Measurements from ENCODE around the gene NSUN3.
"Not testable (repeated sequence)": the region's sequence is repeated elsewhere in the genome, so short reads cannot be mapped to it uniquely, and the experiment has no call there.

NSUN3 gene

DNA sequence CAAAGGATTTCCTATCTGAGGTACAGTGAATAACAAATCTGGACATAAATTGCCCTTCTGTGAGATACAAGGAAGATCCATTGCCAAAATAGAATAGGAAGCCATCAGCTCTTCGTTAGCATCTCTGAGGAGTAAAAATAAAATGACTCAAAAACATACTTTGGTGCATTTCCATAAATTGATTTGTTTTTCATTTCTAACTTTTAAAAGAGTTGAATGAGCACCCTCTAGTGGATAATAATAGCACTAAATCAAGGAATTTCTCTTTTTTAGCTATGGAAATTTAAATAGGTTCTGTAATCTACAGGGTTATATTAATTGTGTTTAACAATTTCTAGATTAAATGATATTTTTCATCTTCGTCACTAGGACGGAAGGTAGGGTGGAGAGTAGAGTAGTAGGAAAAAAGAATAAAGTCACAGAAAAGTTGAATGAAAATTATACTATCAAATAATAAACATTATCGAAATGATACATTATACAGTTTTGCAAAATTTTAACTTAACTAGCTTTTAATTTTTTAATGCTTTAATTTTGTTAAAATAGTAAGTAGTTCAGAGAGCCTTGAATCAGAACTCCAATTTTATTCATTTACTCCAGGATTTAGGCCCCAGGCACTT, 6.4 kb downstream of the NSUN3 start:
- DNase-seq: no peak

DNA sequence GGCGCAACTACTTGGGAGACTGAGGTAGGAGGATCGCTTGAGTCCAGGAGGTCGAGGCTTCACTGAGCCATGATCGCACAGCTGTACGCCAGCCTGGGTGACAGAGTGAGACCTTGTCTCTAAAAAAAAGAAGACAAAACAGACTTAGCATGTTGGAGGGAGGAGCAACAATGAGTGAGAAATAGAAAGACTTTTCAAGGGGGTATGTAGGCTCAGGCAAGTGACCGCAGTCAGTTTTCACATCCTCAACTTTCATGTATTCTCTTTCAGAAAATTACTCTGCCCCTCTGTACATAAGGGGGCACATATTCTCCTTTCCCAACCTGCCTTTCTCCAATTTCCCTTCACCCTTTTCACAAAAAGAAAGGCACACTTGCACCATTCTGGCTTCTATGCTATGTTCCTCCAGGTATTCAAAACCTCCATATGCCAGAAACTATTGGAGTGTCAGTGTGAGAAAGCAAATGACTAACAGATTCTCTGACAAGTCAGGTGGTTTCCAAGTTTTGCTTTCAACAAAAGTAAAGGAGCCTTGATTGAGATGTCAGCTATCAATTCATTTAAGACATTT, 7.6 kb downstream of the NSUN3 start:
- DNase-seq: no peak

DNA sequence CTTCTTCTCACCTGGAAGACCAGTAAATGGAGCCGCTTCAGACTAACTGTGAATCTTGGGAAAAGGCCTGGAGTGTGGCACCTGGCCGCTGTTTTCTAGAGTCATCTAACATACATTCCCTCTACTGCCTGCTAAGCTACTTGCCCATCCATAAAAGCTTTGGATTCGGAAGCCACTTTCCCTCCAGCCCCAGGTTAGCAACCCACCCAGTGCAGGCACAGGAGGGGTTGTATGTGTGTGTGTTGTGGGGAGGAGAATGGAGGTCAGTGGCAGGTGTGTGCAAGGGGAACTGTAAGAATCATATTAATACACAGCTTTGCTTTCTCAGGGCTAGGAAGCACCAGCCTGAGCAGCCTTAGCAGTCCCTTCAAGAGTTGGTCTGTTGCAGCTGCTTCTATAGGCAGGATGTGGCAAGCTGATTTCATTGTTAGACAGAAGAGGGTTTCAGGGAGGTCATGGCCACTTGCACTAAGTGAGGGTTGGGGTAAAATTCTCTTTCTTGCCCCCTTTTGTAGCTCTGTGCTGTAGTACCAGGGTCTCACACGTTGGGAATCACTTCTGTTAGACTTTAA, 8.9 kb downstream of the NSUN3 start:
- peak; percentile 23 for DNase-seq

DNA sequence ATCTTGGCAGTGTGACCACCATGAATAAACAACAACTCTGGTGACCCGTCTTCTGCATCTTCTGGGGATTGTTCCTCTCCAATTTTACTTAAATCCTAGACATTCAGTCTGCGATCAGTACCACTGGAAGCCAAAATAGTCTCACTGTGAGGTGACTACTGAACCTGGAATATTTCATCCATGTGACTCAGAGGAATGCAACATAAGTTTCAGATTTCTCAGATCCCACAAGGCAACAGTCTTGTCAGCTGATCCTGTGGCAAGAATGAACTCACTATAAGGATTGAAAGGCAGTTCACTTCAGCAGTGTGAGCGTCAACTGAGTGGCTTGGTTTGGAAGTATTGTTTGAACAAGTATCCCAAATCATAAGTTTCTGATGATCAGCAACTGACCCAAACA, 13.2 kb downstream of the NSUN3 start:
- DNase-seq: no peak

DNA sequence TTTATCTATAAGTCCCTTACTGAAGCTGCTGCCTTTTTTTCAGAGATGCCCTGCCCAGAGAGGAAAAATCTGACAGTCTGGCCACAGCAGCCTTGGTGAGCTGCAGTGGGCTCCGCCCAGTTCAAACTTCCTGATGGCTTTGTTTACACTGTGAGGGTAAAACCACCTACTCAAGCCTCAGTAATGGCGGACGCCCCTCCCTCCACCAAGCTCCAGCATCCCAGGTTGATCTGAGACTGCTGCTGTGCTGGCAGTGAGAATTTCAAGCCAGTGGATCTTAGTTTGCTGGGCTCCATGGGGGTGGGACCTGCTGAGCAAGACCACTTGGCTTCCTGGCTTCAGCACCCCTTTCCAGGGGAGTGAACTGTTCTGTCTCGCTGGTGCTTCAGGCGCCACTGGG, 17.7 kb downstream of the NSUN3 start:
- DNase-seq: not testable (repeated sequence)

DNA sequence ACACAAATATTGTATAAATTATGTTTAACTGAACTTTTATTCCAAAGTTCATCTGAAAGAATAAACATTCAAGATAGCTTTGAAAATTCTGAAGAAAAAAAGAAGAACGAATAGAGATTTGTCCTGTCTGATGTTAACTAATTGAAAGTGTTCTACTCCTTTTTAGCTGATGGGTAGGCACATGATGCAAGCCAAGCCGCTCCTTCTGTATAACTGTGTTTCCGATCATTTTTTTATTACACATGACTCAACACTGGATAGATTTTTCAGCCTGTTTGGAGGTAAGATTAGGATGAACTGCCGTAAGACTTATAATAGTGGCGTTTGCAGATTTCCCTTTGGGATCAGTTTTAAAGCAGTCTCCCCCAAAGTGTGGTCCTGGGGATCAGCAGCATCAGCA, 19.0 kb downstream of the NSUN3 start:
- no peak for DNase-seq

DNA sequence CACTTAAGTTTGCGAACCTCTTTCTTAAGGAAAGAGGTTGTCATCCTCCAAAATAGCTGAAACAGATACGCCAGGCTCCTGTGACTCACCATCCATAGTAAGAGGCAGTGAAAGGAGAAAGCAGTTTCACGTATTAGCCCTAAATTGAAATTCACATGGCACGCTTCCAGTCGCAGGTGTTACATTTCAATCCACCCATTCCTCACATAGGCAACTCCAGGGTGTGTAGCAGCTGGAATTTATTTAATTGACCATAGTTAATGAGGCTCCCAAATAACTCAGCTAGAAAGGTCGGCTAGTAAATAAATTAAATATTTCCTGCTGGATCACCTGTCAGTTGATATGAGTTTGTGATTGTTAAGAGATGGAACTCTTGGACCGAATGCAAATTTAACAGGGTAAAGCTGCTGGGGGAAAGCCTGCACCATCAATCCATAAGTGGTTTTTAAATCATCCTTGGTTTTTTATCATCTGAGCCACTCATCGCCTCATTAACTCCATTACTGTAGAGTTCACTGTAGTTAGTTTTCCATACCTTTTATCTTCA, 19.6 kb downstream of the NSUN3 start:
- DNase-seq: no peak

DNA sequence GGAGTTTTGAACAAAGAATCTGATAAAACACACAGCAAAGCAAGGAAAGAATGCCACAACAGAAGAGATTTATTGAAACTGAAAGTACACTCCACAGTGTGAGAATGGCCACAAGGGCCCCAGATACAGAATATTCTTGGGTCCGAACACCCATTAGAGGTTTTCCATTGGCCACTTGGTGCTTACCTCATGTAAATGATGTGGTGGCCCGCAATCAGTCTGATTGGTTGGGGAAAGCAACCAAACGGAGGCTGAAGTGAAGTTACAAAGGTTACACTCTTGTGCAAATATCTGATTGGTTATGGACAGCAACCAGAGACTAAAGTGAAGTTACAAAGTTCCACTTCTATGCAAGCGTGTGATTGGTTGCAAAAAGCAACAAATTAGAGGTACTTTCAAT, 20.4 kb downstream of the NSUN3 start:
- DNase-seq: no peak

DNA sequence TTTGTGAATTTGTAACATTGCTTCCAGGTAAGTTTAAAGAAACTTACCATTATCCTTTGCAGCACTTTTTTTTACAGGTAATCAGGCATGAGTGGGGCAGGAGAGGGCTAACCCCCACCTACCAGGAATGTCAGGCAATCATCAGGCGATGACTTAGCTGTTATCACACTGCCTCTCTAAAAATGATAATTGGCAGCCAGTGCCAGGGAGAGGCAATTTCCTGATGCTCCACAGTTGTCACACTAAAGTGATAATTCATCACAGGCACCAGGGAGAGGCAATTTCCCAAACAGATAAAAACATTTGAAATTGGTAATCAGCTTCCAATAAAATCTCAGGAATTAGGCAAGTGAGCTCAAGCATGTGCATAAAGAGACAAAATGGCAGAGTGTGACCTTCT, 26.3 kb downstream of the NSUN3 start:
- DNase-seq: no peak

DNA sequence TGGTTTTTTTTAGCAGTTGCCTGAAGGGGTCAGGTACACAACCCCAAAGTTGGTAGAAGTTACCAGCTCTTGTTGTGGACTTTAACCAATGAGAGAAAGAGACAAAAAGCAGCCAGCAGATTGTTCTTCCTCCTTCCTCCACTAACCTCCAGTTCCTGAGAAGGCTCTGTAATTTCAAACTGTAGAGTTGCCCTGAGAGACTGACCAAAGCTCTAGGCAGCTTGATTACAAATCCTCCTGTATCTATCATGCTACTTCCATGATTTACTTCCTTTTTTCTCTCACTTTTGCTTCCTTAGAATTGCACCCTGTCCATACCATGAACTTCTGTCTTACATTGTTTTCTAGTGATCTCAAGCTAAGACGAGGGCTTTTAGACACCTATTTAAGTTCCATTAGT, 29.2 kb downstream of the NSUN3 start:
- no peak for DNase-seq

DNA sequence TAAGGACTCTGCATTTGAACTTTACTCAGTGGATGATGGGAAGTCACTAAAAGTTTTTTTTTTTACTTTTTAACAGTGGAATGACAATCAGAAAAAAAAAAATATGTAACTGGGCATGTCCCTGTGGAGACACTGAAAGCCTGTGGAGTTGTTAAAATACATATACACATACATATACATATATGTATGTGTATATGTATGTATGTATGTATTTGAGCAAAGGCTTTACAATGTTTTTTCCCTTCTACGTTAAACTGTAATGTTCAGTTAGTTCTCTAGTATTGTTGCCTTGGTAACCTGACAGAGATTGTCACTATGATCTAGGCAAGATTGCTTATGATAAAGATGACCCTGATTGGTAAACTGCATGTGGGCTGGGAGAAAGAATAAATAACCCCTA, 30.3 kb downstream of the NSUN3 start:
- DNase-seq: no peak

DNA sequence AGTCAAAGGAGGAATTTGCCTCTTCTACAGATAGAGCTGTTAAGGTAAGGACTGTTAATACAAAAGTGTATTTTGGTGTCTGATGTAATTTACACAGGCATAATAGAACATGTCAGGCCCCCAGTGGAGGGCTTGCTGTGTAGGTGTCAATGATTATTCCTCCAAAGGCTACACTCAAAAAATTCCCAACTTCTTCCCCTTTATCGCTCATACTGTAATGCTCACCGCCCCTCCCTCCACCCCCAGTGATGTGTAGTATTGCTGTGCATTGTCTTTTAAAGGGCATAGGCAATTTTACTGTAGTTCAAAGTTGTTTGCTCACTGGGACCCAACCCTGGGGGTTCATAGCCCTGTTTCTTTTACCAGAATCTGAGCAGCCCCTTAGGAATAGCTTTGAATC, 32.2 kb downstream of the NSUN3 start:
- no peak for DNase-seq

DNA sequence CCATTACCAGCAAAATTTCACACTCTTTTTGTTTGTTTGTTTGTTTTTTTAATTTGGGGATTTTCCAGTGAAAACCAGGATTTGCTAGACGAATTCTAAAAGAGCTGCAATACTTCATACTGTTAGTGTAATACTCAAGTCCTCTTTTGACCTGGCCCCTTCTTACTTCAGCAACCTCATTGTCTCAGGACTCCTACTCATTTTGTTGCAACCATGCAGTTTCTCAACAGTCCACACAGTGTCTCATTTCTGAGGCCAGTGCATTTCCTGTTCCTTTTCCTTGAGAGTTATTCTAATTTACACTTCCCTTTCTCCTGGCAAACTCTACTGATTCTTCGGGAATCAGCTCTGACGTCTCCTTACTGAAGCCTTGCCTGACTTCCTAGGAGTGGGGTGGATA, 35.6 kb downstream of the NSUN3 start:
- no peak for DNase-seq

DNA sequence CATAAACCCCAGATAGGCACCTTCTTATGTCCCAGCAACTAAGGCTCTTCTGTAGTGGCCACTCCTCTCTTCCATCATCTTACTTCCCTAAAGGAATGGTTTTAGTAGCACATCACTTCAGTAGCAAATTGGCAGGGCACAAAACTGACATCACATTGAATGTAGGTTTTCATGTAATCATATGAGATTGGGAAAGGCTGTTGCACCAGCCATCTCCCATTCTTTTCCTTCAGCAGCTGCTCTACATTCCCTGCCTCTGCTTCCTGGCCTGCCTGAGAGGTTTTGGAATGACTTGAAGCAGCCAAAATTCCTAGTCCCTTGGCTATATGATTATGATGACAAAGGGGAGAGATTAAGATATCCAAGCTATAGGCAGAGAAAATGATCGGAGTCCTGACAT, 36.5 kb downstream of the NSUN3 start:
- DNase-seq: no peak

DNA sequence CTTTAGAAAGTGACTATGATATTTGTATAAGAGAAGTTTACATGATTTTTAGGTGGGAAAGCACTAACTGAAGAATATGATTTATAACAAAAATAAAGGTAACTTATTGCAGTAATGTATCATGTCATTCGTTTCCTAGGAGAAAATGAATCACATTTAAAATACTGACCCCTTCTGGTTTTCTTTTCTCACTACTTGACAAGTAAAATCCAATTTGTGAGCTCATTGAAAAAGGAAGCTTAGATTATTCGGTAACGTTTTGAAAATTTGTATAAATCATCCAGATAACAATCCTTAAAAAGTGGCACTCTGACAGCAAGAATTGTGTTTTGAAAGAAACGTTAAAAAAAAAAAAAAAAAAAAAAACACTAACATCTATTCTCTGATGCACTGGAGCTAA, 39.0 kb downstream of the NSUN3 start:
- DNase-seq: no peak

DNA sequence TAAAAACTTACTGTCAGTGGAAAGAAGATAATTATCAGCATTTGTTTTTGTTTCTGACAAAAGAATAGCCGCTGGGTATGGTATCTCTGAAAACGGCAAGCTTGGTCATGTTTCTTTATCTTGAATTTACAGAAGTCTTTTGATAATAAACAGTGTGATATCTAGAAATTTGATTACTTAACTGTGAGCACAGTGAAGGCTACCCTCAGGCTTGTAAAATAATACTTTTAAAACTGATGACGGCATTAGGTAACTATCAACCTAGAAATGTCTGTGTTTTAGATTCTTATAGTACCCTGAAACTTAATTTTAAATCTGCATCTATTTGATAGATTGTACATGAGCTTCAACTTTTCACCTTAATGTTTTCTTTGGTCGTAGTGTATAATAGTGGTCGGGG, 43.4 kb downstream of the NSUN3 start:
- DNase-seq: no peak

DNA sequence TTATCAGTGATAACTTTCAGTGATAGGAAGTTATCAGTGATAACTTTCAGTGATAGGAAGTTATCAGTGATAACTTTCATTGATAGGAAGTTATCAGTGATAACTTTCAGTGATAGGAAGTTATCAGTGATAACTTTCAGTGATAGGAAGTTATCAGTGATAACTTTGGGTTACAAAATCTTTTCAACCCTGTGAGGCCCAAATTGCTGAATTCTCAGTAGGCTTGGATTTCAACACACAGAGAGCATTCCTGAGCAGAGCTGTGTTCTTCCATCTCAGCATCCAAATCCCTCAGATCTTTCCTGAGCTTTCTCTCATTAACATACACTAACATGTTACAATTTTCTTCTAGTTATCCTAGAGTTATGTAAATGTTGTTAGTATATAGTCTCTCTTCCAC, 47.4 kb downstream of the NSUN3 start:
- DNase-seq: not testable (repeated sequence)

DNA sequence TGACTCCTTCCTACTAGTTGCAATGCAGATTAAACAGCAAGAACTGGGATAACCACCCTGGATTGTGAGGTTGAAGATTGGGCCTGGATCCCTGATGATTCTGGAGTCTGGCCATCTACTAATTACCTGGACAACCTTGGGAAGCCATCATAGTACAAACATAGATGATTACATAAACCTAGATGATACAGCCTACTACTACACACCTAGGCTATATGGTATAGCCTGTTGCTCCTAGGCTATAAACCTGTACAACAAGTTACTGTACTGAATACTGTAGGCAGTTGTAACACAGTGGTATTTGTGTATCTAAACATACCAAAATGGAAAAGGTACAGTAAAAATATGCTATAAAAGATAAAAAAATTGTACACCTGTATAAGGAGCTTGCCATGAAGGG, 48.0 kb downstream of the NSUN3 start:
- no peak for DNase-seq

DNA sequence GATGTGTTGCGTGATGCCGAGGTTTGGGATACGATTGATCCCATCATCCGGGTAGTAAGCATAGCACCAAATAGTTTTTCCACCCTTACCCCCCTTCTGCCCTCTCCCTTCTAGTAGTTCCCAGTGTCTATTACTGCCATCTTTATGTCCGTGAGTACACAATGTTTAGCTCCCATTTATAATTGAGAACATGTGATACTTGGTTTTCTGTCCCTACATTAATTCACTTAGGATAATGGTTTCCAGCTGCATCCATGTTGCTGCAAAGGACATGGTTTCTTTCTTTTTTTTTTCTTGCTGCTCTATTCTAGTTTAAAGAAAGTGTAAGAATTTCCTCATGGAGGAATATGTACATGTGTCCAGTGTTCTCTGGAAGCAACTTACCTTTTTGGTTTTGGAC, 51.8 kb downstream of the NSUN3 start:
- DNase-seq: no peak

DNA sequence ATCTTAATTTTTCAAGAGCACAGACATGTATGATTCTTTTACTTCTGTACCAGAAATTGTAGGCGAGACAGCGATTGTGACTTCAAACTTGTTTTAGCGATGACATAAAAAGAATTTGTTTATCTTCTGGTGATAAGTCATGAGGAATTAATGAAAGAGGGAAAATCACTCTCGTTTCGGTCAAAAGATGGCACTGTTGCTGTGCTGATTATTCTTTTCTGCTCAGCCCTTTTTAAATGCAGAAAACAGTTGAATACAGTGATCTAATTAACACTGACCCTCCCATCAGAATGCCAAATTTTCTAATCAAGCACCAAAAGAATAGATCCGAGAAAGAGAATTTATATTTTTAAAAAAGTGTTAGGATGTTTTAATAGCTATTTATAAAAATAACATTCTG, 52.6 kb downstream of the NSUN3 start:
- no peak for DNase-seq

DNA sequence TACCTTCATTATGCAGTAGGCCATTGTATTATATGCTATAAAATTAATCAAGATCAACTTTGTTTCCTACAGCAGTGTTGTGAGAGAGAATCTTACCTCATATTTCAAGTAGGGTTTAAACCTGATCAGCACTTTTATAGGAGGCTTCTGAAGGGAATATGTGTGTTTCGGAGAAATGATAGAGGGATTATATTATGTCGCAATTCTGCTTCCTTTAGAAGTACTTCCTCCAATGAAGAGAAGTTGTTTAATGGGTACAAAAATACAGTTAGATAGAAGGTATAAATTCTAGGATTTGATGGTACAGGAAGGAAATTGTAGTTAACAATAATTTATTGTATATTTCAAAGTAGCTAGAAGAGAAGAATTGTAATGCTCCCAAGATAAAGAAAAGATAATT, 54.9 kb downstream of the NSUN3 start:
- no peak for DNase-seq

DNA sequence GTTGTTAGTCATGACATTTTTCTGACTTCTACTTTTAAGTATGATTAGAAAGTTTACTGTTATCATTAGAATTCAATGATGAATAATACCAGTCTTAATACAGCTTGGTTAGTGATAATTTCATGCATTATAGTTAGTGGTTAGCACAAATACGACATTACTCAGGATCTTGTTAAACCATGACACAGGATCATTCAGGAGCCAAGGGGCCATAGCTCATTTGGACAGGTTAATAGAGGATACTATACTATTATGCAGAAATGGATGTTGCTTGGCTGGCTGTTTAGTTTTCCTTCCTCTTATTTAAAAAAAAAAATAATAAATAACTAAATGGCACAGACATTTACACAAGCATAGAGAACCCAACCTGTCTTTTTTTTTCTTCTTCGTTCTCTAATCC, 55.5 kb downstream of the NSUN3 start:
- DNase-seq: no peak

DNA sequence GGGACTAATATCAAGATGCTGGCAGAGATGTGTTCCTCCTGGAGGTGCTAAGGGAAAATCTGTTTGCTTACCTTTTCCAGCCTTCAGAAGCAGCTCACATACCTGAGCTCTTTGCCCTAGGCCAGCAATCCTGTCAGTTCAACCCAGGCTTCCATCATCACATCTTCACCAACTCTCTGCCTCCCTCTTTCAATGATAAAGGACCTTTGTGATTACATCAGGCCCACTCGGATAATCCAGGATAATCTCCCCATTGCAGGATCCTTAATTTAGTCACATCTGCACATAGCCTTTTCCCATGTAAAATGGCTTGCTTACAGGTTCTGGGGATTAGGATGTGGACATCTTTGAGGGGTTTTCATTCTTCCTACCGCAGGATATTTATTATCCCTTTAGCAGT, 58.3 kb downstream of the NSUN3 start:
- DNase-seq: no peak

DNA sequence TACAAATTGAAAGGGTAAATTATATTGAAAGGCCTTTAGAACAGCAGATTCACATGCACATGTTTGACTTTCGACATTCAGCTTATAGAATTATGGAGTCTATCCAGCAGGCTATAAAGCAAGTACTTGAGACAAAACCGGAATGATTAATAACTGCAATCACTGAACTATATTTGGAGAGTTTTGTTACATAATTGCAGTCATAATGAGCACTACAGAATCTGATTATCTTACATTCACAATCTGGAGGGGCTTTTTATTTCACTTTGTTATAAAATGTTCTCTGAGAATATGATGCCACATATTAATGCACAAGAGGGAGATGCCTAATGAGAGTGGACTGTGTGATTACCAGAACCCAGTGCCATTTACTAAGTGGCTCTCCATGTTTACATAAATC, 64.3 kb downstream of the NSUN3 start:
- DNase-seq: no peak

DNA sequence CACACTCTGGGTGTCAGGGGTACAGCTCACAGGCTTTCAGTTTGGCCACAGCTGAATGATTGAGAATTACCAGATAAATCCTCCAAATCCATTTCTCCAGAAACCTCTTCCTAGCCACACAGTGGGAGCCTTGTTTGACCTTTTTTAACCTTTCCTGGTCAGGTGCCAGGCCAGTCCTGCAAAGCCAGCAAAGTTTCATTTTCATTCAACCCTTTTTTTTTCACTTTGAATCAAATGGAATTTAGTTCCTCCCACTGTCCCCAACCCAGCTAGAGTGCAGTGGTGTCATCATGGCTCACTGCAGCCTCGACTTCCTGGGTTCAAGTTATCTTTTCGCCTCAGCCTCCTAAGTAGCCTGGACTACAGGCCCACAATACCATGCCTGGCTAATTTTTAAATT, 67.8 kb downstream of the NSUN3 start:
- DNase-seq: peak; percentile 0

Measured in activated CD4-positive, alpha-beta T cell treated with anti-CD3 and anti-CD28 coated beads, Interleukin-2, Interleukin-6, amounts not matched to agents 100 ng/mL and 50 ng/mL, durations not matched to agents 16 hours and 8 hours (primary cell).